GM12874 (cell line): ENCODE data around the gene RABGGTA.

Experiments used
- CTCF ChIP-seq: IDR thresholded peaks from 2 replicates; pipeline ENCODE4 v1.5.1; 2011; ENCODE audit warnings: low read depth, mild to moderate bottlenecking, control low read depth, low read length, moderate library complexity; ENCODE audit not compliant: insufficient read depth

The RABGGTA gene

GRCh38 chr14:24298892-24299254 lies 27.5 kb upstream of the RABGGTA start:
- TF ChIP-seq CTCF, result no peak

GRCh38 chr14:24297190-24297964 lies 26.0 kb upstream of the RABGGTA start:
- no peak for TF ChIP-seq CTCF

- peak; percentile 71 for TF ChIP-seq CTCF
Observed at GRCh38 chr14:24296341-24297157, 25.2 kb upstream of the RABGGTA start.

GRCh38 chr14:24293525-24293924 lies 22.1 kb upstream of the RABGGTA start:
- TF ChIP-seq CTCF, result no peak

GRCh38 chr14:24292118-24292807 lies 20.9 kb upstream of the RABGGTA start:
- TF ChIP-seq CTCF, result no peak

GRCh38 chr14:24291446-24292117 lies 20.2 kb upstream of the RABGGTA start:
- no peak for TF ChIP-seq CTCF

- TF ChIP-seq CTCF, result no peak
Observed at GRCh38 chr14:24290746-24291145, 19.3 kb upstream of the RABGGTA start.
